ENCODE measurements around the gene CYP4F11. TPM values are rescaled to one million over a fixed set of nuclear protein-coding genes. Genes with fewer than 3 reads are reported as not detected.
"Not testable (repeated sequence)": the region's sequence is repeated elsewhere in the genome, so short reads cannot be mapped to it uniquely, and the experiment has no call there.

The CYP4F11 gene
- total and polyA plus RNA-seq, 2 donors (not counting 3 experiments of a cell fraction or from before 2014, with no cell fraction given), result not detected

- Histone ChIP-seq H3K27ac (ENCODE audit: insufficient read depth, low read depth, low read length) (no peak overlapping the region), H3K27me3 (ENCODE audit: control insufficient read depth in 2 of 2, insufficient read depth in 2 of 2, low read length in 2 of 2) (no peaks in the 10 kb centered on the region), H3K36me3 (ENCODE audit: control insufficient read depth in 2 of 2, extremely low read depth in 1 of 2, insufficient read depth in 2 of 2, low read length in 2 of 2) (no peaks in the 10 kb centered on the region), H2AFZ (ENCODE audit: low read depth, low read length) (no peak overlapping the region), H3K4me2 (ENCODE audit: insufficient read depth, low read length) (no peak overlapping the region), H3K4me1 (ENCODE audit: control insufficient read depth, extremely low read depth, insufficient read depth, low read length) (no peaks in the 10 kb centered on the region), H4K20me1 (replicated peaks; ENCODE audit: control insufficient read depth, extremely low read depth, insufficient read depth, low read length) (no peaks in the 10 kb centered on the region), H3K79me2 (ENCODE audit: control insufficient read depth, insufficient read depth, low read length) (no peaks in the 10 kb centered on the region), H3K4me3 (replicated peaks in 1 of 3; ENCODE audit: insufficient read depth in 1 of 3, low read depth in 1 of 3, low read length in 3 of 3) (no peak overlapping the region), H3K9ac (replicated peaks; ENCODE audit: extremely low read depth, insufficient read depth, low read length) (no peak overlapping the region), H3K9me1 (replicated peaks; ENCODE audit: control insufficient read depth, extremely low read depth, insufficient read depth, low read length) (no peaks in the 10 kb centered on the region), H3K9me3 (replicated peaks; ENCODE audit: control insufficient read depth, insufficient read depth, low read length) (no peaks in the 10 kb centered on the region)
- no peak for TF ChIP-seq POLR2AphosphoS5 (IDR thresholded peaks at IDR 0.05; ENCODE audit: insufficient read depth, low read depth, low read length)
- TF ChIP-seq POLR2A (IDR thresholded peaks at IDR 0.05; ENCODE audit: low read depth, low read length), result no peak
- no peak for TF ChIP-seq MYC (IDR thresholded peaks at IDR 0.05; ENCODE audit: low read depth, low read length)
- TF ChIP-seq MAX (IDR thresholded peaks at IDR 0.05; ENCODE audit: insufficient read depth, insufficient read length), result no peak
- no peak for TF ChIP-seq GATA2 (IDR thresholded peaks at IDR 0.05; ENCODE audit: insufficient read depth, insufficient read length, low read depth, low read length)
- TF ChIP-seq JUN (IDR thresholded peaks at IDR 0.05; ENCODE audit: borderline replicate concordance, insufficient read depth, insufficient read length, low read depth), result no peak
- no peak for TF ChIP-seq FOS (IDR thresholded peaks at IDR 0.05; ENCODE audit: borderline replicate concordance, insufficient read depth, low read length)
- TF ChIP-seq CTCF (IDR thresholded peaks at IDR 0.05; ENCODE audit: extremely low read depth in 1 of 2, insufficient read depth in 1 of 2, low read depth in 1 of 2, low read length in 2 of 2), result no peak
- TF ChIP-seq EZH2 (IDR thresholded peaks at IDR 0.05; ENCODE audit: borderline replicate concordance, low read depth, low read length, severe bottlenecking), result no peak
- DNase-seq (ENCODE audit: low read depth, low spot score) (no peak), FAIRE-seq (no peak)
- intact Hi-C loops (cut with micrococcal nuclease) (no loop called here), dilution Hi-C loops (cut with MboI; ENCODE audit: extremely low pct_ligation_motif_present, low sequenced_read_pairs) (no loop called here)
- BruUV-seq (replicated peaks), result no TSS peak
- POLR2A ChIA-PET, result no interaction called here
- CTCF ChIA-PET, result no interaction called here
Measured at GRCh38 chr19:15891434-15891833, 42.9 kb downstream of the CYP4F11 start.

- dilution Hi-C loops (cut with MboI; ENCODE audit: extremely low pct_ligation_motif_present, low sequenced_read_pairs); intact Hi-C loops (cut with micrococcal nuclease); H3K27ac ChIP-seq (ENCODE audit: insufficient read depth, low read depth, low read length); CTCF ChIA-PET; H3K4me3 ChIP-seq (replicated peaks in 1 of 3; ENCODE audit: insufficient read depth in 1 of 3, low read depth in 1 of 3, low read length in 3 of 3); FAIRE-seq; H3K9me1 ChIP-seq (replicated peaks; ENCODE audit: control insufficient read depth, extremely low read depth, insufficient read depth, low read length); H3K79me2 ChIP-seq (ENCODE audit: control insufficient read depth, insufficient read depth, low read length); H3K9ac ChIP-seq (replicated peaks; ENCODE audit: extremely low read depth, insufficient read depth, low read length); H3K4me2 ChIP-seq (ENCODE audit: insufficient read depth, low read length); H3K27me3 ChIP-seq (ENCODE audit: control insufficient read depth in 2 of 2, insufficient read depth in 2 of 2, low read length in 2 of 2); DNase-seq (ENCODE audit: low read depth, low spot score); H3K9me3 ChIP-seq (replicated peaks; ENCODE audit: control insufficient read depth, insufficient read depth, low read length); H4K20me1 ChIP-seq (replicated peaks; ENCODE audit: control insufficient read depth, extremely low read depth, insufficient read depth, low read length); POLR2A ChIA-PET; H3K36me3 ChIP-seq (ENCODE audit: control insufficient read depth in 2 of 2, extremely low read depth in 1 of 2, insufficient read depth in 2 of 2, low read length in 2 of 2); BruUV-seq (replicated peaks); H3K4me1 ChIP-seq (ENCODE audit: control insufficient read depth, extremely low read depth, insufficient read depth, low read length); H2AFZ ChIP-seq (ENCODE audit: low read depth, low read length): not testable (repeated sequence)
Measured at GRCh38 chr19:15889339-15889738, 45.0 kb downstream of the CYP4F11 start.

All from endothelial cell of umbilical vein (primary cell).